ENCODE data around the gene SNX25.

The SNX25 gene

DNA sequence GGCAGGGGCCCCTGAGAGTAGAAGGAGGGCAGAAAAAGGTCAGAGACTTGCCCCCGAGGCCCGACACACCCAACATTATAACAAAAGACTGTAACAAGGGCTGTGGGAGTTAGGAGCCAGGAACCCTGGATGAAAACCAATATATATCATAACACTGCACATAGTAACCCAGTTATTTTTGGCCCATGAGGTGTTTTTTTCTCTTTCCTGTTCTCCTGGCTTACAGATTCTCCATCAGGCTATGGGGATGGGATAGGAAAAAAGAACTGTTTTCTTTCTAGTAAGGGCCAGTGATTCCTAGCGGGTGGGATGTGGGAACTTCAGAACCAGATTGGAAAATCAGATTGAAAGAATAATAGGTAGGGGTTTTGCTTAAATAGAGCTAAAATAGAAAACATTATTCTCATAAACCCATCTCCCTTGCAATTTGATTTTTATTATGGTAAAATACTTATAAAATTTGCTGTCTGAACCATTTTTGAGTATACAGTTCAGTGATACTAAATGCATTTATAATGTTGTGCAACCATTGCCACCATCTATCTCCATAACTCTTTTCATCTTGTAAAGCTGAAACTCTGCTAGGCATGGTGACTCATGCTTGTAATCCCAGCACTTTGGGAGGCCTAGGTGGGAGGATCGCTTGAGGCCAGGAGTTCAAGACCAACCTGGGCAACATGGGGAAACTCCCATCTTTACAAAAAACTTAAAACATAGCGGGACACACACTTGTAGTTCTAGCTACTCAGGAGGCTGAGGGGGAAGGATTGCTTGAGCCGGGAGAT is 33.5 kb downstream of the SNX25 start:
- Histone ChIP-seq H4K20me1 (ENCODE audit: insufficient read depth) (peaks cover 3% of the 10 kb centered on the region; the same call in 1 of the 2 replicates), H3K4me1 (ENCODE audit: low read depth, poor library complexity, severe bottlenecking) (peaks cover 12% of the 10 kb centered on the region), H3K36me3 (ENCODE audit: insufficient read depth) (no peaks in the 10 kb centered on the region), H3K4me2 (no peak overlapping the region), H3K9ac (no peak overlapping the region), H3K27ac (no peak overlapping the region), H3K27me3 (ENCODE audit: insufficient read depth, low read depth) (no peaks in the 10 kb centered on the region), H3K79me2 (ENCODE audit: insufficient read depth, low read depth) (0 out of 2 replicates have a peak, but pooled peaks cover 4% of the 10 kb centered on the region), H2AFZ (ENCODE audit: low read depth) (no peak overlapping the region), H3K4me3 (IDR thresholded peaks at IDR 0.05; ENCODE audit: insufficient read depth, low read depth, low read length) (no peak overlapping the region)
- TF ChIP-seq, protein P1, sequence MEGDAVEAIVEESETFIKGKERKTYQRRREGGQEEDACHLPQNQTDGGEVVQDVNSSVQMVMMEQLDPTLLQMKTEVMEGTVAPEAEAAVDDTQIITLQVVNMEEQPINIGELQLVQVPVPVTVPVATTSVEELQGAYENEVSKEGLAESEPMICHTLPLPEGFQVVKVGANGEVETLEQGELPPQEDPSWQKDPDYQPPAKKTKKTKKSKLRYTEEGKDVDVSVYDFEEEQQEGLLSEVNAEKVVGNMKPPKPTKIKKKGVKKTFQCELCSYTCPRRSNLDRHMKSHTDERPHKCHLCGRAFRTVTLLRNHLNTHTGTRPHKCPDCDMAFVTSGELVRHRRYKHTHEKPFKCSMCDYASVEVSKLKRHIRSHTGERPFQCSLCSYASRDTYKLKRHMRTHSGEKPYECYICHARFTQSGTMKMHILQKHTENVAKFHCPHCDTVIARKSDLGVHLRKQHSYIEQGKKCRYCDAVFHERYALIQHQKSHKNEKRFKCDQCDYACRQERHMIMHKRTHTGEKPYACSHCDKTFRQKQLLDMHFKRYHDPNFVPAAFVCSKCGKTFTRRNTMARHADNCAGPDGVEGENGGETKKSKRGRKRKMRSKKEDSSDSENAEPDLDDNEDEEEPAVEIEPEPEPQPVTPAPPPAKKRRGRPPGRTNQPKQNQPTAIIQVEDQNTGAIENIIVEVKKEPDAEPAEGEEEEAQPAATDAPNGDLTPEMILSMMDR (conservative IDR thresholded peaks at IDR 0.05; ENCODE audit: low read depth, low read length) = no peak

DNA sequence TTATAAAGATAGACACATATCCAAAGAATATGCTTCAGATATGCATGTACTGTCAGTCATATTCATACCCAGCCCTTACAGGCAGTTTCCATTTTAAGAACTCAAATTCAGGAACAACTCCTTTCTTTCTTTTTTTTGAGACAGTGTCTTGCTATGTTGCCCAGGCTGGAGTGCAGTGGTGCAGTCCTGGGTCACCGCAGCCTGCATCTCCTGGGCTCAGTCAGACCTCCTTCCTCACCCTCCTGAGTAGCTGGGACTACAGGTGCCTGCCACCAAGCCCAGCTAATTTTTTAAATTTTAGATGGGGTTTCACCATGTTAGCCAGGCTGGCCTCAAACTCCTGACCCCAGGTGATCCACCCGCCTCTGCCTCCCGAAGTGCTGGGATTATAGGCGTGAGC is 34.5 kb downstream of the SNX25 start:
- H4K20me1 ChIP-seq (ENCODE audit: insufficient read depth) = no peaks in the 10 kb centered on the region
- H3K27me3 ChIP-seq (ENCODE audit: insufficient read depth, low read depth) = no peaks in the 10 kb centered on the region
- no peaks in the 10 kb centered on the region for H3K36me3 ChIP-seq (ENCODE audit: insufficient read depth)
- H3K4me1 ChIP-seq (ENCODE audit: low read depth, poor library complexity, severe bottlenecking) = peaks cover 12% of the 10 kb centered on the region
- no peak overlapping the region for H3K4me2 ChIP-seq
- 0 out of 2 replicates have a peak, but pooled peaks cover 4% of the 10 kb centered on the region for H3K79me2 ChIP-seq (ENCODE audit: insufficient read depth, low read depth)
- no peak overlapping the region for H3K27ac ChIP-seq
- TF ChIP-seq, protein P1 (conservative IDR thresholded peaks at IDR 0.05; ENCODE audit: low read depth, low read length) = no peak
- no peak overlapping the region for H3K9ac ChIP-seq
- H3K4me3 ChIP-seq (IDR thresholded peaks at IDR 0.05; ENCODE audit: insufficient read depth, low read depth, low read length) = no peak overlapping the region
- no peak overlapping the region for H2AFZ ChIP-seq (ENCODE audit: low read depth)

DNA sequence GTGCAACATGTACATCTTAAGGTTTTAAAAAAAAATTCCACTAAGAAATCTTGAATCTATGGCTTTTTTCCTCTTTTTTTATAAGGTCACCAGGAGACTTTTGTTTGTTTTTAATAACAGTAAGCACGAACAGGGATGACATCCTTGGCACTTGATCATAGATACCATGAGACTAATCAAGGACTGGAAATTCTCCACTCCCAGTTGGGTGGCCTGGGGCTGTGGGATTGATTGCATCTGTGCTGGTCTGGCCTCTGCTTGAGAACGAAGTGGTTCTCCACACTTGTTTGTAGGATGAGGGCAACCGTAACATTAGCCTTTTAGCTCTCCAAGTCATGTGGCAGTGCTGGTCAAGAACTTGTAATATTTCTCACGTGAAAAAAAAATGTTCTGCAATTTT is 35.4 kb downstream of the SNX25 start:
- Histone ChIP-seq H3K27me3 (ENCODE audit: insufficient read depth, low read depth) (no peaks in the 10 kb centered on the region), H3K4me1 (ENCODE audit: low read depth, poor library complexity, severe bottlenecking) (peaks cover 12% of the 10 kb centered on the region), H3K36me3 (ENCODE audit: insufficient read depth) (no peaks in the 10 kb centered on the region), H3K27ac (no peak overlapping the region), H2AFZ (ENCODE audit: low read depth) (no peak overlapping the region), H3K4me2 (no peak overlapping the region), H4K20me1 (ENCODE audit: insufficient read depth) (no peaks in the 10 kb centered on the region), H3K4me3 (IDR thresholded peaks at IDR 0.05; ENCODE audit: insufficient read depth, low read depth, low read length) (no peak overlapping the region), H3K9ac (no peak overlapping the region), H3K79me2 (ENCODE audit: insufficient read depth, low read depth) (0 out of 2 replicates have a peak, but pooled peaks cover 4% of the 10 kb centered on the region)
- TF ChIP-seq, protein P1 (conservative IDR thresholded peaks at IDR 0.05; ENCODE audit: low read depth, low read length) = no peak

DNA sequence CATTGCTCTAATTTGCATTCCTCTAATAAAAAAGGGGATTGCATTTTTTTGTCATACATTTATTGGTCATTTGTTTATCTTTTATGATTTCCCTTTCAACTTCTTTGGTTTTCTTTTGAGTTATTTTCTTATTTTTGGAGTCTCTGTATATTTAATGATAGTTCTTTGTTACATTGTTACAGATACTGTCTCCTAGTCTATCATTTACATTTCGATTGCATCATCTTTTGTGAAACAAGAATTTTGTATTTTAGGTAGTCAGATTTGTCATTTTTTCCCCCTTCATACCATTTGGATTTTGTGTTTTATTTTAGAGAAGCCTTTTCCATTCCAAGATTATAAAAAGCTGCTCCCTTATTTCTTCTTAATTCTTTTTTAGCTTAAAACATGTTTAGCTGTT is 37.1 kb downstream of the SNX25 start:
- Histone ChIP-seq H3K36me3 (ENCODE audit: insufficient read depth) (no peaks in the 10 kb centered on the region), H3K4me3 (IDR thresholded peaks at IDR 0.05; ENCODE audit: insufficient read depth, low read depth, low read length) (no peak overlapping the region), H3K79me2 (ENCODE audit: insufficient read depth, low read depth) (0 out of 2 replicates have a peak, but pooled peaks cover 4% of the 10 kb centered on the region), H3K4me2 (no peak overlapping the region; the same call in 1 of the 2 replicates), H3K9ac (no peak overlapping the region), H3K27me3 (ENCODE audit: insufficient read depth, low read depth) (no peaks in the 10 kb centered on the region), H3K27ac (no peak overlapping the region), H4K20me1 (ENCODE audit: insufficient read depth) (no peaks in the 10 kb centered on the region), H3K4me1 (ENCODE audit: low read depth, poor library complexity, severe bottlenecking) (peaks cover 18% of the 10 kb centered on the region), H2AFZ (ENCODE audit: low read depth) (no peak overlapping the region)
- TF ChIP-seq, protein P1 (conservative IDR thresholded peaks at IDR 0.05; ENCODE audit: low read depth, low read length) = no peak

Measured in KMS-11 (cell line).